ENCODE data around the gene MBD3.
A peak's percentile ranks its signal among the peaks of the same experiment; 100 is the strongest.

Gene MBD3

DNA sequence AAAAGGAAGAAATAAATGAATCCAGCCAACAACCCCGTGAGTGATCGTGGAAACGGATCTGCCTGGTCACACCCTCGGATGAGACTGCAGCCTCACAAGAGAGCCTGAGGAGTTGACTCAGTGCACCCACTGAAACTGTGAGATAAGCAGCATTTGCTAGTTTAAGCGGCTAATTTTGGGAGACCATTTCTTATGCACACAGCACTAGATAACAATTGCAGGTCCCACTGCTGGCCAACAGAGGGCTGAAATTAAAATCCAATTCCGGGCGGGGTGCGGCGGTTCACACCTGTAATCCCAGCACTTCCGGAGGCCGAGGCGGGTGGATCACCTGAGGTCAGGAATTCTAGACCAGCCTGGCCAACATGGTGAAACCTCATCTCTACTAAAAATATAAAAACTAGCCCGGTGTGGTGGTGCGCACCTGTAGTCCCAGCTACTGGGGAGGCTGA is 9.0 kb upstream of the MBD3 start:
- DNase-seq: no peak
- H3K9me3 ChIP-seq (ENCODE audit: severe bottlenecking): no peaks in the 10 kb centered on the region
- peaks cover 31% of the 10 kb centered on the region for H3K36me3 ChIP-seq
- no peaks in the 10 kb centered on the region for H3K27me3 ChIP-seq (ENCODE audit: insufficient read depth, low read depth, severe bottlenecking)
- H3K27ac ChIP-seq: no peak overlapping the region
- no peak overlapping the region for H3K4me3 ChIP-seq (ENCODE audit: low read depth, low read length)
- TF ChIP-seq, protein P1, sequence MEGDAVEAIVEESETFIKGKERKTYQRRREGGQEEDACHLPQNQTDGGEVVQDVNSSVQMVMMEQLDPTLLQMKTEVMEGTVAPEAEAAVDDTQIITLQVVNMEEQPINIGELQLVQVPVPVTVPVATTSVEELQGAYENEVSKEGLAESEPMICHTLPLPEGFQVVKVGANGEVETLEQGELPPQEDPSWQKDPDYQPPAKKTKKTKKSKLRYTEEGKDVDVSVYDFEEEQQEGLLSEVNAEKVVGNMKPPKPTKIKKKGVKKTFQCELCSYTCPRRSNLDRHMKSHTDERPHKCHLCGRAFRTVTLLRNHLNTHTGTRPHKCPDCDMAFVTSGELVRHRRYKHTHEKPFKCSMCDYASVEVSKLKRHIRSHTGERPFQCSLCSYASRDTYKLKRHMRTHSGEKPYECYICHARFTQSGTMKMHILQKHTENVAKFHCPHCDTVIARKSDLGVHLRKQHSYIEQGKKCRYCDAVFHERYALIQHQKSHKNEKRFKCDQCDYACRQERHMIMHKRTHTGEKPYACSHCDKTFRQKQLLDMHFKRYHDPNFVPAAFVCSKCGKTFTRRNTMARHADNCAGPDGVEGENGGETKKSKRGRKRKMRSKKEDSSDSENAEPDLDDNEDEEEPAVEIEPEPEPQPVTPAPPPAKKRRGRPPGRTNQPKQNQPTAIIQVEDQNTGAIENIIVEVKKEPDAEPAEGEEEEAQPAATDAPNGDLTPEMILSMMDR (IDR thresholded peaks at IDR 0.05; ENCODE audit: low read depth, low read length): peak; percentile 8; the same call in 1 of the 2 replicates

DNA sequence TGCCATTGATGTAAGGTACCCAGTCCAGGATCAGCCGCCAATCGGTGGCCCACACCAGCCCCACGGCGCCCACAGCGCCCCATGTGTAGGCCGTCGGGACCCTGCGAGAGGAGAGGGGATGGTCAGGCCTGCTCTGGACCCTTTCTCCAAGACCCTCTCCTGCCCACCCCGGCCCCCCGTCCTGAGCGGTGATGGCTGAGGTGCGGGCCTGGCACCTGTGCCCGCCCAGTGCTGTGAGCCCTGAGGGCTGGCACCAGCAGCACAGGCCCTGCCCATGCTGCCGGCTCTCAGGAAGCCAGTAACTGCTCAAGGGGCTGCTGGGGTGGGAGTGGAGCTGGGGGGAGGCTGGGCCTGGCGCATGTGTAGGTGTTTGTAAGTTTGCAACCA is 6.8 kb upstream of the MBD3 start:
- Histone ChIP-seq H3K9me3 (ENCODE audit: severe bottlenecking) (no peaks in the 10 kb centered on the region), H3K36me3 (peaks cover 44% of the 10 kb centered on the region), H3K27me3 (ENCODE audit: insufficient read depth, low read depth, severe bottlenecking) (no peaks in the 10 kb centered on the region), H3K4me3 (ENCODE audit: low read depth, low read length) (no peak overlapping the region), H3K27ac (no peak overlapping the region)
- TF ChIP-seq, protein P1 (IDR thresholded peaks at IDR 0.05; ENCODE audit: low read depth, low read length): no peak
- DNase-seq: no peak

DNA sequence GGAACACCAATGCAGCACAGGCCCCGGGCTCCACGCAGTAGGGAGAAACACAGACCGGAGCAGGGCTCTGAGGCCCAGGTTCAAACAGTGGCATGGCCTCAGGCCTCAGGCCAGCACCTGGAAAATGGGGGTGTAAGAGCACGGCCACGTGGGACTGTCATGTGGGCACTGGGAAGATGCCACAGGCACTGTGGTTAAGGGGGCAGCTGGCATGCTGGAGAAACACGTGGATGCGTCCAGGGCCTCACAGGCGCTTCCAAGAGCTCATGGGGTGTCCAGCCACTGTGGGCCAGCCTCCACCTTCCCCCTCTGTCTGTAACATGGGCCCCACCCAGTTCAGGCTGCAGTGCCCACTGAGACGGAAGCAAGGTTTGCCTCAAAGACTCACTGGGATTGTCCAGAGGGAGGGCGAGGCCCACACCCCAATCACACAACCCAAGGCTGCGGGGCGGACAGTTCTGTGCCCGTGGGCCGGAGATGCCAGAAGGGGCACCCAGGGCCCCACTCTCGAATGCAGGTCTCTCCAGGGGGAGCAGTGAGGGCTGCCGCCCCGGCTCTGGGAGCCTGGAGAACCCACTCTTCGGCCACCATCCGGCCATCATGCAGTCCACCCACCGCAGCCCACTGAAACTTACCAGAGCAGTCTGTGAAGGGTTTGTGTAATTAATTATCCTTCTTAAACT is 6.3 kb upstream of the MBD3 start:
- Histone ChIP-seq H3K36me3 (peaks cover 49% of the 10 kb centered on the region), H3K4me3 (ENCODE audit: low read depth, low read length) (no peak overlapping the region), H3K27me3 (ENCODE audit: insufficient read depth, low read depth, severe bottlenecking) (no peaks in the 10 kb centered on the region), H3K27ac (no peak overlapping the region), H3K9me3 (ENCODE audit: severe bottlenecking) (no peaks in the 10 kb centered on the region)
- TF ChIP-seq, protein P1 (IDR thresholded peaks at IDR 0.05; ENCODE audit: low read depth, low read length): no peak
- DNase-seq: no peak

DNA sequence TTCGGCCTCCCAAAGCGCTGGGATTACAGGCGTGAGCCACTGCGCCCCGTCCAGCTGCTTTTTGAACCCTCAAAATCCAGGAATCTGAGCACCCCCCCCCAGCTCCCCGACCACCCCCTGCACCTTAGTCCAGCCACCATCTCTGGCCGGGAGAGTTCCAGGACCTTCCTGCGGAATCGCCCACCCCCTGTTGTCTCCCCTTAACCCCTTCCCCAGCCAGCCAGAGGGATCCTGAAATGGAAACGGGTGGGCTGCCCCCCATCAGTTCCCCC is 772 bp upstream of the MBD3 start:
- Histone ChIP-seq H3K27ac (peak overlapping the region; percentile 78; the same call in 1 of the 2 replicates), H3K36me3 (peaks cover 55% of the 10 kb centered on the region), H3K9me3 (ENCODE audit: severe bottlenecking) (no peaks in the 10 kb centered on the region), H3K4me3 (ENCODE audit: low read depth, low read length) (no peak overlapping the region), H3K27me3 (ENCODE audit: insufficient read depth, low read depth, severe bottlenecking) (no peaks in the 10 kb centered on the region)
- no peak for DNase-seq
- TF ChIP-seq, protein P1 (IDR thresholded peaks at IDR 0.05; ENCODE audit: low read depth, low read length): no peak

DNA sequence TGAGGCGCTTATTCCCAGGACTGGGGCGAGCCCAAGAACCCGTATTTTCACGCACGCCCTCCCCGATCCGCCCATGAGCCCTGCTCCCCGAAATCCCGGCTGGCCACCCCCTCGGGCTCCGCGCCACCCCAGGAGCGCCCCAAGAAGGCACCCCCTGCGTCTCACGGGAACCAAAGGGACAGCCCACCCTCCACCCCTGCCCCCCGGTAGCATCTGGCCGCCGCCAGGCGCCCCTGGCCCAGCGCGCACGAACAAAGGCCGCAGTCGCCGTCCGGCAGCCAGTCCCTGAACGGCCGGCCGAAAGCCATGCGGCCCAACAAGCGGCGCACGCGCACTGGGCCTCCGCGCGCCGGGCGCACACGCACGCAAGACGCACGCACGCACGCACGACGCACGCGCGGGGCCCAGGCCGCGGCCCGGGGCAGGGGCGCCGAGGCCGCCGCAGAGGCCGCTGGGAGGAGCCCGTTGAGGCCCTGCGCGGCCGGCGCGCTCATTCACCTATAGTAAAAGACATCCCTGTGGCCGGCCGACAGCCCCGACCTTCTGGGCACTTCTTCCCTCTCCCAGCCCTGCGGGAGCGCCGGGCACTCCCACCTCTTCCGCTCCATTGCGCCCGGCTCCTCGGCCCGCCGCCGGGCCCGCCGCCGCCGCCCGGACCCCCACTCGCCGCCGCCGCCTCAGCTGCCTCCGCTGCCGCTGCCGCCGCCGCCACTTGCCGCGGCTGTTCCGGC is 476 bp downstream of the MBD3 start:
- Histone ChIP-seq H3K27ac (peak overlapping the region; percentile 100), H3K4me3 (ENCODE audit: low read depth, low read length) (peak overlapping the region; percentile 95), H3K9me3 (ENCODE audit: severe bottlenecking) (no peaks in the 10 kb centered on the region), H3K36me3 (peaks cover 44% of the 10 kb centered on the region), H3K27me3 (ENCODE audit: insufficient read depth, low read depth, severe bottlenecking) (no peaks in the 10 kb centered on the region)
- DNase-seq: peak; percentile 76
- TF ChIP-seq, protein P1 (IDR thresholded peaks at IDR 0.05; ENCODE audit: low read depth, low read length): no peak

All from WERI-Rb-1 (cell line).